ENCODE measurements around the gene FAT4. TPM values are rescaled to one million over a fixed set of nuclear protein-coding genes. Genes with fewer than 3 reads are reported as not detected.

The FAT4 gene
- total RNA-seq, 2 donors from 2014 or later = 10.3 to 12.3 TPM

GRCh38 chr4:125315576-125316400 is 1.0 kb downstream of the FAT4 start:
- DNase-seq (peak; percentile 67), ATAC-seq (peak; percentile 54 to 66)
- intact Hi-C loops (cut with DNase I) = loop anchor here (2.0 to 5.0 kb wide), 3 partner anchors 117 to 427 kb away; no protein-coding TSS in a partner anchor

- peak; percentile 2 to 5 for ATAC-seq
- intact Hi-C loops (cut with DNase I) = loop anchor here (5.0 kb wide), 2 partner anchors 116 to 426 kb away; no protein-coding TSS in a partner anchor
Observed at GRCh38 chr4:125316401-125316790, 1.6 kb downstream of the FAT4 start.

GRCh38 chr4:125316791-125317524 is 2.2 kb downstream of the FAT4 start:
- ATAC-seq (peak in 1 of 2 donors; percentile 11), DNase-seq (peak; percentile 64)
- intact Hi-C loops (cut with DNase I) = loop anchor here (5.0 kb wide), 2 partner anchors 115 to 425 kb away; no protein-coding TSS in a partner anchor

More at GRCh38 chr4:125316401-125316790, 1.6 kb downstream of the FAT4 start:
- peak; percentile 57 for DNase-seq

- ATAC-seq (no peak), DNase-seq (peak; percentile 73)
- intact Hi-C loops (cut with DNase I) = loop anchor here (5.0 kb wide), 2 partner anchors 115 to 425 kb away; no protein-coding TSS in a partner anchor
Observed at GRCh38 chr4:125317525-125317877, 2.7 kb downstream of the FAT4 start.

GRCh38 chr4:125319311-125319710 is 4.6 kb downstream of the FAT4 start:
- intact Hi-C loops (cut with DNase I) = loop anchor here (5.0 kb wide), 2 partner anchors 113 to 423 kb away; no protein-coding TSS in a partner anchor
- ATAC-seq = no peak
- DNase-seq = no peak

GRCh38 chr4:125321709-125322365 is 7.1 kb downstream of the FAT4 start:
- DNase-seq (no peak), ATAC-seq (peak in 1 of 2 donors; percentile 66)
- intact Hi-C loops (cut with DNase I) = loop anchor here in 1 of 2 donors (10.0 kb wide), 1 partner anchor 73 kb away; no protein-coding TSS in a partner anchor

GRCh38 chr4:125322366-125322730 is 7.6 kb downstream of the FAT4 start:
- DNase-seq = no peak
- intact Hi-C loops (cut with DNase I) = loop anchor here in 1 of 2 donors (10.0 kb wide), 1 partner anchor 72 kb away; no protein-coding TSS in a partner anchor
- ATAC-seq = no peak

GRCh38 chr4:125323654-125324053 is 8.9 kb downstream of the FAT4 start:
- intact Hi-C loops (cut with DNase I) = loop anchor here in 1 of 2 donors (10.0 kb wide), 1 partner anchor 71 kb away; no protein-coding TSS in a partner anchor
- DNase-seq (no peak), ATAC-seq (peak; percentile 77 to 84)

- no peak for DNase-seq
- no peak for ATAC-seq
- intact Hi-C loops (cut with DNase I) = loop anchor here in 1 of 2 donors (10.0 kb wide), 1 partner anchor 69 kb away; no protein-coding TSS in a partner anchor
Observed at GRCh38 chr4:125325733-125326132, 11.0 kb downstream of the FAT4 start.

- no peak for ATAC-seq
- intact Hi-C loops (cut with DNase I) = no loop called here
- DNase-seq = no peak
Observed at GRCh38 chr4:125331116-125331515, 16.4 kb downstream of the FAT4 start.

GRCh38 chr4:125334926-125335325 is 20.2 kb downstream of the FAT4 start:
- intact Hi-C loops (cut with DNase I) = no loop called here
- DNase-seq (no peak), ATAC-seq (no peak)

- ATAC-seq (peak in 1 of 2 donors; percentile 40), DNase-seq (no peak)
- intact Hi-C loops (cut with DNase I) = no loop called here
Observed at GRCh38 chr4:125338814-125339213, 24.1 kb downstream of the FAT4 start.

- intact Hi-C loops (cut with DNase I) = no loop called here
- ATAC-seq = no peak
- DNase-seq = no peak
Observed at GRCh38 chr4:125344198-125344597, 29.4 kb downstream of the FAT4 start.

GRCh38 chr4:125346616-125347015 is 31.9 kb downstream of the FAT4 start:
- intact Hi-C loops (cut with DNase I) = no loop called here
- DNase-seq (no peak), ATAC-seq (no peak)

GRCh38 chr4:125350470-125351135 is 35.8 kb downstream of the FAT4 start:
- ATAC-seq = no peak
- intact Hi-C loops (cut with DNase I) = no loop called here
- no peak for DNase-seq

- intact Hi-C loops (cut with DNase I) = no loop called here
- DNase-seq (no peak), ATAC-seq (no peak)
Observed at GRCh38 chr4:125352521-125352920, 37.8 kb downstream of the FAT4 start.

- intact Hi-C loops (cut with DNase I) = no loop called here
- no peak for ATAC-seq
- DNase-seq = no peak
Observed at GRCh38 chr4:125353131-125353530, 38.4 kb downstream of the FAT4 start.

GRCh38 chr4:125355791-125356190 is 41.0 kb downstream of the FAT4 start:
- intact Hi-C loops (cut with DNase I) = no loop called here
- DNase-seq (no peak), ATAC-seq (no peak)

GRCh38 chr4:125357675-125358074 is 42.9 kb downstream of the FAT4 start:
- no peak for ATAC-seq
- no peak for DNase-seq
- intact Hi-C loops (cut with DNase I) = no loop called here

All from left cardiac atrium (tissue), 4 donors.